Thyroid gland (tissue), 4 donors: ENCODE data around the gene IFNGR1. TPM values are rescaled to one million over a fixed set of nuclear protein-coding genes. Genes with fewer than 3 reads are reported as not detected.

Experiments used
- DNase-seq, 2 donors: peaks; one replicate each; pipeline ENCODE4 v3.0.0-alpha.2; 2019
- H3K27ac ChIP-seq, 3 donors: fragments of 200-600 bp; sonication (generic); 1 replicate in 2 of 3; 2 replicates in 1 of 3; pipeline ENCODE4 v1.5.1; 2016 to 2019; ENCODE audit warnings: mild to moderate bottlenecking in 1 of 3, moderate library complexity in 1 of 3
- H3K27me3 ChIP-seq: fragments of 200-600 bp; sonication (generic); one replicate; pipeline ENCODE4 v1.5.1; 2019
- H3K36me3 ChIP-seq, 2 donors: fragments of 200-600 bp; sonication (generic); one replicate each; pipeline ENCODE4 v1.5.1; 2016 to 2019
- H3K4me1 ChIP-seq, 2 donors: fragments of 200-600 bp; sonication (generic); one replicate each; pipeline ENCODE4 v1.5.1; 2017 to 2019
- H3K4me3 ChIP-seq, 3 donors: fragments of 200-600 bp; sonication (generic); replicated peaks in 1 of 3; 1 replicate in 2 of 3; 2 replicates in 1 of 3; pipeline ENCODE4 v1.5.1; 2016; ENCODE audit warnings: mild to moderate bottlenecking in 1 of 3
- H3K9me3 ChIP-seq: fragments of 200-600 bp; sonication (generic); one replicate; pipeline ENCODE4 v1.5.1; 2017
- POLR2A ChIP-seq, 2 donors: fragments of 450-650 bp; IDR thresholded peaks; one replicate each; pipeline ENCODE4 v1.6.1; 2017; ENCODE audit warnings: antibody characterized with exemption in 2 of 2, mild to moderate bottlenecking in 2 of 2, moderate library complexity in 1 of 2
- WGBS, 2 donors: methylation state at CpG; one replicate each; pipeline ENCODE4 v1.1.5; 2017; 5-methylcytosine and 5-hydroxymethylcytosine counted together
- intact Hi-C: fragments of 100-400 bp; cut with DNase I; formaldehyde crosslinking; loops from one replicate; pipeline ENCODE4 v1.15.1; 2023
- total RNA-seq, 4 donors: library from RNA; depleted of rRNA; stranded (reverse); fragments of >200 nt; gene quantifications; one replicate each; pipeline ENCODE4 v1.2.3, GENCODE V29; 2016
- TF ChIP-seq, protein P1 (sequence below), 6 experiments: fragments of 200-600 bp in 3 of 6; fragments of 450-650 bp in 3 of 6; sonication (generic) in 3 of 6; IDR thresholded peaks; one replicate each; pipeline ENCODE4 v1.5.1; 2016 to 2019; ENCODE audit warnings: antibody characterized with exemption in 6 of 6, mild to moderate bottlenecking in 2 of 6, inconsistent platforms in 1 of 6, moderate library complexity in 1 of 6

IFNGR1 gene
- total RNA-seq, 4 donors from 2014 or later = 73.9 to 138 (median 113) TPM

DNA sequence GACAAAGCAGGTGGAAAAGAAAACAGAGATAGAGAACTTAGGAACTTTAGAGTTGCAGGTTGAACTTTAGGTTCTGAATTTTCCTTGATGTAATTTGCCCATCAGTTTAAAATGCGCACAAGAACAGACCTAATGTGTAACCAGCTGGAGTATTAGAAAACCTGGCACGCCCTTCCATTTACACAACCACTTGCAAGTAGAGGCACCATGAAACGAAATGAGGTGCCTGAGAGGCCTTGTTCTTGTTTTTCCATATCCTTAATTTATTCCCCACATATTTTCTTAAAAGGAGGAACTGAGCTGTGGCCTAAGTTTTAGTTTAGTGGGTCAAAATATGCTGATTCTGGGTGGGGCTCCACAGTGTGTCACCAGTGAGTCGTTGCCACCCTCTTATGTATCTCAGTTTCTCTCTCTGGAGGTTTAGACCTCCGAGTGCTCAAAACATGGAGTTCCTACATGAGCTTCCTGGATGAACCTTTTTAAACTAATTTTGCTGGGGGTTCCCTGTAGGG lies 28.5 kb downstream of the IFNGR1 start:
- TF ChIP-seq POLR2A (IDR thresholded peaks at IDR 0.05) = no peak
- TF ChIP-seq, protein P1, sequence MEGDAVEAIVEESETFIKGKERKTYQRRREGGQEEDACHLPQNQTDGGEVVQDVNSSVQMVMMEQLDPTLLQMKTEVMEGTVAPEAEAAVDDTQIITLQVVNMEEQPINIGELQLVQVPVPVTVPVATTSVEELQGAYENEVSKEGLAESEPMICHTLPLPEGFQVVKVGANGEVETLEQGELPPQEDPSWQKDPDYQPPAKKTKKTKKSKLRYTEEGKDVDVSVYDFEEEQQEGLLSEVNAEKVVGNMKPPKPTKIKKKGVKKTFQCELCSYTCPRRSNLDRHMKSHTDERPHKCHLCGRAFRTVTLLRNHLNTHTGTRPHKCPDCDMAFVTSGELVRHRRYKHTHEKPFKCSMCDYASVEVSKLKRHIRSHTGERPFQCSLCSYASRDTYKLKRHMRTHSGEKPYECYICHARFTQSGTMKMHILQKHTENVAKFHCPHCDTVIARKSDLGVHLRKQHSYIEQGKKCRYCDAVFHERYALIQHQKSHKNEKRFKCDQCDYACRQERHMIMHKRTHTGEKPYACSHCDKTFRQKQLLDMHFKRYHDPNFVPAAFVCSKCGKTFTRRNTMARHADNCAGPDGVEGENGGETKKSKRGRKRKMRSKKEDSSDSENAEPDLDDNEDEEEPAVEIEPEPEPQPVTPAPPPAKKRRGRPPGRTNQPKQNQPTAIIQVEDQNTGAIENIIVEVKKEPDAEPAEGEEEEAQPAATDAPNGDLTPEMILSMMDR (IDR thresholded peaks at IDR 0.05) = no peak
- Histone ChIP-seq H3K36me3 (no peaks in the 10 kb centered on the region), H3K27ac (no peak overlapping the region), H3K4me3 (no peak overlapping the region), H3K4me1 (peaks cover 0 to 10% of the 10 kb centered on the region in 2 donors), H3K27me3 (no peaks in the 10 kb centered on the region), H3K9me3 (no peaks in the 10 kb centered on the region)
- DNase-seq = no peak
- WGBS, 2 donors = 90% methylated on average over 5 of the region's 5 CpGs
- intact Hi-C loops = no loop called here

DNA sequence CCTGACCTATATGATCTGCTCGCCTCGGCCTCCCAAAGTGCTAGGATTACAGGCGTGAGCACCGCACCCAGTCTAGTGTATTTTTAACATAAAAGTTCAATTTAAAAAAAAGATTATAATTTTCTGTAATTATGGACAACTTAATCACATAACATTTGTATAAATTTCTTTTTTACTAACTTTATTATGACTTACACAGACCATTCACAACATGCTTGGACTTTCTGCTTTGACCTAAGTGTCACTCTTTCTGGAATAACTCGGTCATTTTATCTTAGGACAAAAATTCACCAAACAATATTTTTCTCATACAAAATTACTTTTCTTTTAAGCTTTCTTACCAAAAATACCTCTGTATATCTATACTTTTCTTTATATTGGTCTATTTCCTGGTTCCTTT lies 30.3 kb downstream of the IFNGR1 start:
- no peak overlapping the region for H3K4me3 ChIP-seq
- no peak for TF ChIP-seq POLR2A (IDR thresholded peaks at IDR 0.05)
- TF ChIP-seq, protein P1 (IDR thresholded peaks at IDR 0.05) = no peak
- 87 to 93% methylated on average over 5 of the region's 5 CpGs for WGBS, 2 donors
- intact Hi-C loops = no loop called here
- peaks cover 0 to 10% of the 10 kb centered on the region in 2 donors for H3K4me1 ChIP-seq
- no peaks in the 10 kb centered on the region for H3K9me3 ChIP-seq
- no peaks in the 10 kb centered on the region for H3K36me3 ChIP-seq
- no peak for DNase-seq
- no peak overlapping the region for H3K27ac ChIP-seq
- H3K27me3 ChIP-seq = no peaks in the 10 kb centered on the region

DNA sequence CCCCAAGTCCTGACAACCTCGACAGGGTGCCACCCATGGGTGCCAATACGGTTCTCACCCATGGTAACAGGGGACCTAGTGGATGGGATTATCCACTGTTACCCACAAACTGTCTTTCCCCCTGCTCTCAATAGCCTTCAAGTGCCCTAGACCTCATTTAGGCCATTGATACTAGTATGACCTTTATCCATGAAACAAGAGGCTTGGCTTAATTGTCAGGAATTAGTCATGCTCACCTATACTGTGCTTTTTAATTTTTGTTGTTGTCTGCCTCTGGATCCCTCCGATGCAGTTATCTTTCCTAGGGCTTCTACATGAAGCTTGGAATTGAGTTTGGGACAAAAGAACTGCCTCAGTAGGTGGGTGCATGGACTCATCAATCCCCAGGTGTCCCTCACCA lies 33.9 kb downstream of the IFNGR1 start:
- intact Hi-C loops = no loop called here
- no peak for DNase-seq
- TF ChIP-seq, protein P1 (IDR thresholded peaks at IDR 0.05) = no peak
- no peak for TF ChIP-seq POLR2A (IDR thresholded peaks at IDR 0.05)
- H3K27ac ChIP-seq = no peak overlapping the region
- no peaks in the 10 kb centered on the region for H3K9me3 ChIP-seq
- H3K4me1 ChIP-seq = no peaks in the 10 kb centered on the region
- H3K36me3 ChIP-seq = no peaks in the 10 kb centered on the region
- 91 to 94% methylated on average over 3 of the region's 3 CpGs for WGBS, 2 donors
- no peaks in the 10 kb centered on the region for H3K27me3 ChIP-seq
- no peak overlapping the region for H3K4me3 ChIP-seq

DNA sequence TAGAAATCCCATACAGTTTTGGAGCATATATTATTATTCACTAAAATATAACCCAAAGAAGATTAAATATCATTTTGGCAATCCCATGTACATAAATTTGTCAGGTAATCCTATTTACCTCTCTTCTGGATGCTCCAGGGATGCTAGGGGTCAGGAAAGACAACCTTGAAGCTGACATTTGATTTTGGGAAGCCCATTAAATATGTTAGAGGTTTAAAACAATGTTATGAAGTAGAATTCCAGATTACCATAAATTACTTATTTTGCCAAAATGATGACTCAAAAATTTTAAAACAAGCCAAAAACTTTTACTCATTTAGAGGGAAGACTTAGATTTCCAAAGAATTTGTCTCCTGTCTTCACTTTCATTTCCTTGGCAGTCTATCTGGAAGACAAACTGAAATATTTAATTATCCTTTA lies 36.5 kb downstream of the IFNGR1 start:
- intact Hi-C loops = no loop called here
- Histone ChIP-seq H3K4me1 (no peaks in the 10 kb centered on the region), H3K4me3 (no peak overlapping the region), H3K27me3 (no peaks in the 10 kb centered on the region), H3K36me3 (no peaks in the 10 kb centered on the region), H3K9me3 (no peaks in the 10 kb centered on the region), H3K27ac (no peak overlapping the region)
- TF ChIP-seq, protein P1 (IDR thresholded peaks at IDR 0.05) = no peak
- TF ChIP-seq POLR2A (IDR thresholded peaks at IDR 0.05) = no peak
- DNase-seq = no peak

DNA sequence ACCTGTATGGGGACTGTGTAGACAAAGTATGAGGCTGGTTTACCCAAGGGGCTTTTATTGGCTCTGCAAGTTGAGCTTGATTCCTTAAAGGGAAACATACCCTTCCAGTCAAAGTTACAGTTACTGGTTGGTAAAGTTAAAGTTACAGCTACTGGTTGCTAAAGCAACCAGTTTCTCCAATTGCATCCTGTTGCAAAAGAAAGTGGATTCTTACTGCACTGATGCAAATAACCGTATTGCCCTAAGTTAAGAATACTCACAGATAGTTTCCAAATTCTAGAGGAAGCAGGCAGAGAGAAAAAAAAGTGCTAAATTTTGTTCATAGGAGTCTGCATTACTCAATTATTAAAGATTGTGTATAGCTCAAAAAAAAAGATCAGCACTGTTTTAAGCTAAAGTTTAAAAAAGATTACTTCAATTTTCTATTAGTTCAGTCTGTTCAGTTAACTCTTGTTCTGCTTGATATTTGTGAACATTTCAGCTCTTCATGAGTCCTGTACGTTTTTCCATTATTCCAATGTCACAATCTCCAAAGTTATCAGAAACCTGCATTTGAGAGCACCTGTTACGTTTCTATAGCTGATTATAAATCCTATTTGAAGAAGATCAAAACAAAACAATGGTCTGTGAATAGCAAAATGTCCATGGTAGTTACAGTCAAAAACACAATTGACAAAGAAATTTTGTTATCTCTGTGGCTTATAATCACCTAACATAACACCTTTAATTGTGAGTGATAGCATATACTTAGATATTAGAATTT lies 37.1 kb downstream of the IFNGR1 start:
- TF ChIP-seq, protein P1 (IDR thresholded peaks at IDR 0.05) = no peak
- TF ChIP-seq POLR2A (IDR thresholded peaks at IDR 0.05) = no peak
- WGBS, 2 donors = 83 to 86% methylated on average over 3 of the region's 3 CpGs
- Histone ChIP-seq H3K4me3 (no peak overlapping the region), H3K27me3 (no peaks in the 10 kb centered on the region), H3K4me1 (no peaks in the 10 kb centered on the region), H3K27ac (no peak overlapping the region), H3K36me3 (no peaks in the 10 kb centered on the region), H3K9me3 (no peaks in the 10 kb centered on the region)
- intact Hi-C loops = no loop called here
- no peak for DNase-seq
